Stimulated activated CD8-positive, alpha-beta memory T cell treated with anti-CD3 and anti-CD28 coated beads, Interleukin-4, amount 100 ng/mL, for 1 hour (primary cell): ENCODE data around the gene ALOX12.

Experiments
- DNase-seq, 2 donors: peaks; one replicate each; pipeline ENCODE4 v3.0.0-alpha.2; 2020; ENCODE audit warnings: low read depth in 2 of 2, low spot score in 1 of 2

Gene ALOX12

GRCh38 chr17:7001318-7001961 is 5.6 kb downstream of the ALOX12 start:
- no peak for DNase-seq

GRCh38 chr17:7002288-7003047 is 6.6 kb downstream of the ALOX12 start:
- no peak for DNase-seq

GRCh38 chr17:7003745-7004144 is 7.9 kb downstream of the ALOX12 start:
- no peak for DNase-seq

- no peak for DNase-seq
Measured at GRCh38 chr17:7004398-7005253, 8.8 kb downstream of the ALOX12 start.

- no peak for DNase-seq
Measured at GRCh38 chr17:7005716-7006115, 9.9 kb downstream of the ALOX12 start.

- DNase-seq = no peak
Measured at GRCh38 chr17:7007143-7007542, 11.3 kb downstream of the ALOX12 start.

GRCh38 chr17:7010523-7010922 is 14.7 kb downstream of the ALOX12 start:
- no peak for DNase-seq

- no peak for DNase-seq
Measured at GRCh38 chr17:7011415-7011814, 15.6 kb downstream of the ALOX12 start.

- no peak for DNase-seq
Measured at GRCh38 chr17:7011942-7012254, 16.0 kb downstream of the ALOX12 start.

- peak; percentile 91 to 95 for DNase-seq
Measured at GRCh38 chr17:7014261-7014994, 18.6 kb downstream of the ALOX12 start.

- peak; percentile 47 to 62 for DNase-seq
Measured at GRCh38 chr17:7014995-7015958, 19.4 kb downstream of the ALOX12 start.

GRCh38 chr17:7016418-7016817 is 20.6 kb downstream of the ALOX12 start:
- no peak for DNase-seq

- no peak for DNase-seq
Measured at GRCh38 chr17:7016886-7017826, 21.3 kb downstream of the ALOX12 start.

- no peak for DNase-seq
Measured at GRCh38 chr17:7017827-7018200, 22.0 kb downstream of the ALOX12 start.

GRCh38 chr17:7018331-7018964 is 22.6 kb downstream of the ALOX12 start:
- DNase-seq = no peak

- no peak for DNase-seq
Measured at GRCh38 chr17:7019367-7019766, 23.5 kb downstream of the ALOX12 start.

GRCh38 chr17:7019839-7020519 is 24.1 kb downstream of the ALOX12 start:
- DNase-seq = no peak
